Measurements from ENCODE around the gene ZCWPW1. TPM values are rescaled to one million over a fixed set of nuclear protein-coding genes. Genes with fewer than 3 reads are reported as not detected.
"Not testable (repeated sequence)": the region's sequence is repeated elsewhere in the genome, so short reads cannot be mapped to it uniquely, and the experiment has no call there.

The ZCWPW1 gene
- total RNA-seq, 2 donors from 2014 or later: 3.1 to 3.5 TPM

DNA sequence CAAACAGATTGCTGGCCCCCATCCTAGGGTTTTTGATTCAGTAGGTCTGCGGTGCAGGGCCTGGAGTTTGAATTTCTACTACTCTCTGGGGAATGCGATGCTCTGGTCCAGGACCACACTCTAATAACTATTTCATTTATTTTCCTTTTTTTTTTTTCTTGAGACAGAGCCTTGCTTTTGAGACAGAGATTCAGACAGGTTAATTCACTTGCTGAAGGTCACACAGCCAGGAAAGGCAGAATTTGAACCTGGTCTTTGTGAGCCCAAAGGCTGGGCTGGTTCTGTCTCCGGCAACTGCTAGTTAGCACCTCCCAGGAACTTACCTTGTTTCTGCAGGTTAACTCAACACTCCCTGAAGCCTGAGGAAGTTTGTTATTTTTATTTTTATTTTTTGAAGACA lies 24.0 kb upstream of the ZCWPW1 start:
- H3K4me3 ChIP-seq: no peak overlapping the region

DNA sequence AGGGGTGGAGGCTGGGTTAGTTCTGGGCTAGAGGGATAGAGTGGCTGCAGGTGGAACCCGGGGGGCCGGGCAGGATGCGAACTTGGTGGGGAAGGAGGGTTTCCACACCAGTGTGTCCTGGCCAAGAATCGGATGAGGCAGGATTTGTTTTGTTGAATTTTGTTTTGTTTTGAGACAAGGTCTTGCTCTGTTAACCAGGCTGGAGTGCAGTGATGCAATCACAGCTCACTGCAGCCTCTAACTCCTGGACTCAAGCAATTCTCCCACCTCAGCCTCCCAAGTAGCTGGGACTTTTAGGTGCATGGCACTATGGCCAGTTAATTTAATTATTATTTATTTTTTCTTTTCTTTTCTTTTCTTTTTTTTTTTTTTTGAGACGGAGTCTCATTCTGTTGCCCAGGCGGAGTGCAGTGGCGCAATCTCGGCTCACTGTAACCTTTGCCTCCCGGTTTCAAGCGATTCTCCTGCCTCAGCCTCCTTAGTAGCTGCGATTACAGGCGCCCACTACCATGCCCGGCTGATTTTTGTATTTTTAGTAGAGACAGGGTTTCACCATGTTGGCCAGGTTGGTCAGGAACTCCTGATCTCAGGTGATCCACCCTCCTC lies 20.8 kb upstream of the ZCWPW1 start:
- no peaks in the 10 kb centered on the region for H3K36me3 ChIP-seq
- no peak overlapping the region for H3K27ac ChIP-seq
- ATAC-seq (ENCODE audit: insufficient number of reproducible peaks, low FRiP score, low read depth) (no peak), DNase-seq (ENCODE audit: low spot score) (no peak)
- TF ChIP-seq CTCF (IDR thresholded peaks at IDR 0.05): no peak
- H3K4me3 ChIP-seq: no peak overlapping the region
- peaks cover 0 to 13% of the 10 kb centered on the region in 2 donors for H3K4me1 ChIP-seq (ENCODE audit: control insufficient read depth in 1 of 2, low read depth in 2 of 2)
- H3K27me3 ChIP-seq (replicated peaks; ENCODE audit: insufficient read depth): no peaks in the 10 kb centered on the region
- H3K9me3 ChIP-seq: no peaks in the 10 kb centered on the region

More for the DNA sequence above, 24.0 kb upstream of the ZCWPW1 start:
- H3K36me3 ChIP-seq: peaks cover 3% of the 10 kb centered on the region
- DNase-seq (ENCODE audit: low spot score) (no peak), ATAC-seq (ENCODE audit: insufficient number of reproducible peaks, low FRiP score, low read depth) (no peak)
- H3K27me3 ChIP-seq (replicated peaks; ENCODE audit: insufficient read depth): no peaks in the 10 kb centered on the region
- no peaks in the 10 kb centered on the region for H3K9me3 ChIP-seq
- no peak overlapping the region for H3K27ac ChIP-seq
- H3K4me1 ChIP-seq (ENCODE audit: control insufficient read depth in 1 of 2, low read depth in 2 of 2): peaks cover 0 to 13% of the 10 kb centered on the region in 2 donors
- TF ChIP-seq CTCF (IDR thresholded peaks at IDR 0.05): no peak

- not testable (repeated sequence) for ATAC-seq (ENCODE audit: insufficient number of reproducible peaks, low FRiP score, low read depth); H3K36me3 ChIP-seq; H3K27ac ChIP-seq; DNase-seq (ENCODE audit: low spot score); H3K9me3 ChIP-seq; H3K27me3 ChIP-seq (replicated peaks; ENCODE audit: insufficient read depth); H3K4me3 ChIP-seq
- peaks cover 0 to 13% of the 10 kb centered on the region in 2 donors for H3K4me1 ChIP-seq (ENCODE audit: control insufficient read depth in 1 of 2, low read depth in 2 of 2)
Observed at GRCh38 chr7:100447363-100447762, 18.9 kb upstream of the ZCWPW1 start.

- H3K27me3 ChIP-seq (replicated peaks; ENCODE audit: insufficient read depth): no peaks in the 10 kb centered on the region
- peaks cover 0 to 13% of the 10 kb centered on the region in 2 donors for H3K4me1 ChIP-seq (ENCODE audit: control insufficient read depth in 1 of 2, low read depth in 2 of 2)
- no peak overlapping the region for H3K4me3 ChIP-seq
- no peak for TF ChIP-seq CTCF (IDR thresholded peaks at IDR 0.05)
- ATAC-seq (ENCODE audit: insufficient number of reproducible peaks, low FRiP score, low read depth) (no peak), DNase-seq (ENCODE audit: low spot score) (no peak)
- no peak overlapping the region for H3K27ac ChIP-seq
- no peaks in the 10 kb centered on the region for H3K9me3 ChIP-seq
- no peaks in the 10 kb centered on the region for H3K36me3 ChIP-seq
Observed at GRCh38 chr7:100446040-100446439, 17.5 kb upstream of the ZCWPW1 start.

- ATAC-seq (ENCODE audit: insufficient number of reproducible peaks, low FRiP score, low read depth) (peak; percentile 33), DNase-seq (ENCODE audit: low spot score) (no peak)
- H3K9me3 ChIP-seq: no peaks in the 10 kb centered on the region
- H3K4me3 ChIP-seq: no peak overlapping the region
- no peaks in the 10 kb centered on the region for H3K36me3 ChIP-seq
- no peak overlapping the region for H3K27ac ChIP-seq
- TF ChIP-seq CTCF (IDR thresholded peaks at IDR 0.05): no peak
- no peaks in the 10 kb centered on the region for H3K27me3 ChIP-seq (replicated peaks; ENCODE audit: insufficient read depth)
- no peaks in the 10 kb centered on the region for H3K4me1 ChIP-seq (ENCODE audit: control insufficient read depth in 1 of 2, low read depth in 2 of 2)
Observed at GRCh38 chr7:100444311-100445278, 16.1 kb upstream of the ZCWPW1 start.
